HK-2 (cell line): ENCODE measurements around the gene BCL7A.
"Not testable (repeated sequence)": the region's sequence is repeated elsewhere in the genome, so short reads cannot be mapped to it uniquely, and the experiment has no call there.

ENCODE experiments used
- DNase-seq: peaks from one replicate; pipeline ENCODE4 v3.0.0-alpha.2; 2018; ENCODE audit not compliant: unreplicated experiment

BCL7A gene

DNA sequence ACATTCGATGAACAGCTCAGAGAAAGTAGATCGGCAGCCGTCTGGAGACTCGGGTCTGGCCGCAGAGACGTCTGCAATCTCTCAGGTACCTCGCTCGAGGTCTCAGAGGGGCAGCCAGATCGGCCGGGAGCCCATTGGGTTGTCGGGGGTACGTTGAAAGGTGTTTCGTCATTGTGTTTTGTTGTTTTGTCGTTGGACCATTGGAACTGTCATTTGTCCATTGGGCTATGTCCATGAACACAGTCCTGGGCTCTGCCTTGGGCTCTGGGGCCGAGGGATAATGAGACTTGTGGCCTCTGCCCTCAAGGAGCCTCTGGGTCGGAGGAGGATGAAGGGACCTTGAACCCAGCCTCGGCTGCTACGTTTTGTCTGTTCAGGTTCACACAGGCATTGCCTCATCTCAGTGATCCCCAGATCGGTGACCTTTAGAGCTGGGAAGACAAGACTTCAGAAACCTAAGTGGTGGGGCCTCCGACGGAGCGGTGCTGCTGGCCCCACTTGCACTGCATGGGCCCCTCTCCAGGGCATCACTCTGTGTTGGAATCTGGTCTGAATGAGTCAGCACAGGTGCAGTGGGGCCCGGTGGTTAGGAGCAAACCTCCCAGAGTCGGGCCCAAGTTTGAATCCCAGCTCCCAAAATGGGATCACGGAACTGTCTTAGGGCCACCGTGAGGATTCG, 33.3 kb downstream of the BCL7A start:
- DNase-seq = no peak

DNA sequence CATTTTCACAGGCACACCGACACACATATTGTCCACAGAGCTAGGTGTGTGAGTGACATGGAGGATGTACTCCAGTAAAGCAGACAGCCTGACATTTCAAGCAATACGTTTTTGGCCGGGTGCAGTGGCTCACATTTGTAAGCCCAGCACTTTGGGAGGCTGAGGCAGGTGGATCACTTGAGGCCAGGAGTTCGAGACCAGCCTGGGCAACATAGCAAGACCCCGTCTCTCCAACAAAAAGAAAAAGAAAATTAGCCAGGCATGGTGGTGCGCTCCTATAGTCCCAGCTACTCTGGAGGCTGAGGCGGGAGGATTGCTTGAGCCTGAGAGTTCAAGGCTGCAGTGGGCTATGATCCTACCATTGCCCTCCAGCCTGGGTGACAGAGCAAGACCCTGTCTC, 34.7 kb downstream of the BCL7A start:
- not testable (repeated sequence) for DNase-seq

DNA sequence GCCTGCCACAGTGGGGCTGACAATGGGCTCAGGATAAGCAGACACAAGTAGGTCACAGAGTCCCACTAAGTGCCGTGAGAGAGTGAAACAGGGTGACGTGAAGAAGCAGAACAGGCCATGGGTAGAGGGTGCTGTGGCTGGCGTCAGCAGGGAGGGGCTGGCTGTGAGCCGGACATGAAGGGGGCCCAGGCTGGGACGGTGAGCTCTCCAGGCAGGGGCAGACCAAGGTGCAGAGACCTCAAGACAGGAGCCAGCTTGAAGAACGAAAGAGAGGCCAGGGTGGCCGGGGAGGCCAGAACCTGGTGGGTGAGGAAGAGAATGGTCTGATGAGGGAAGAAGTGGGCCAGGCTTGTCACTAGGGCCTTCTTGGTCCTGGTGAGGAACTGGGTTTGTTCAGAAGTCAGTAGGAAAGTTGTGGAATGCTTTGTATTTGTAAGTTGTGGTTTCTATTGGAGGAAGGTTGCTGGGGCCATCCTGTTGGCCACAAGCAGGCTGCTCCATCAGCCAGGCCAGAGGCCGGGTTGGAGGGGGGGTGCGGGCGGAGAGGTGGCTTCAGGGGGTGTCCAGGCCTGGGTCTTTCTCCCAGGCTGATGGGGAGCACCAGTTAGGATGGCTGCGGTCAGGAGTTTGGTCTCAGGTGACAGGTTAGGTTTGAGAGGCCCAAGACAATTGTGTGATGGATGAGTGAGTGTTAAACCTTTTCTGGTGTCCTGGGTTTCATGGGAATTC, 35.5 kb downstream of the BCL7A start:
- DNase-seq = no peak

DNA sequence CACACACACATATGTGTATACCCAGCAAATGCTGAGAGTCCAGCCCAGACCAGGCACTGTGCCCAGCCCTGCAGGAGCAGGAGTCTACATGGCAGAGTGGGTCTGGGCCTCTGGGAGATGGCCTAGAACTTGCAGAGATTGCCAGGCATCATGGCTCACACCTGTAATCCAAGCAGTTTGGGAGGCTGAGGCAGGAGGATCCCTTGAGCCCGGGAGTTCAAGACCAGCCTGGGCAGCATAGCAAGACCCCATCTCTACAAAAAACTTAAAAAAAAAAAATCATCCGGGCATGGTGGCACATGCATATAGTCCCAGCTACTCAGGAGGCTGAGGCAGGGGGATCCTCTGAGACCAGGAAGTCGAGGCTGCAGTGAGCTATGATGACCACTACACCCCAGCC, 36.1 kb downstream of the BCL7A start:
- no peak for DNase-seq

DNA sequence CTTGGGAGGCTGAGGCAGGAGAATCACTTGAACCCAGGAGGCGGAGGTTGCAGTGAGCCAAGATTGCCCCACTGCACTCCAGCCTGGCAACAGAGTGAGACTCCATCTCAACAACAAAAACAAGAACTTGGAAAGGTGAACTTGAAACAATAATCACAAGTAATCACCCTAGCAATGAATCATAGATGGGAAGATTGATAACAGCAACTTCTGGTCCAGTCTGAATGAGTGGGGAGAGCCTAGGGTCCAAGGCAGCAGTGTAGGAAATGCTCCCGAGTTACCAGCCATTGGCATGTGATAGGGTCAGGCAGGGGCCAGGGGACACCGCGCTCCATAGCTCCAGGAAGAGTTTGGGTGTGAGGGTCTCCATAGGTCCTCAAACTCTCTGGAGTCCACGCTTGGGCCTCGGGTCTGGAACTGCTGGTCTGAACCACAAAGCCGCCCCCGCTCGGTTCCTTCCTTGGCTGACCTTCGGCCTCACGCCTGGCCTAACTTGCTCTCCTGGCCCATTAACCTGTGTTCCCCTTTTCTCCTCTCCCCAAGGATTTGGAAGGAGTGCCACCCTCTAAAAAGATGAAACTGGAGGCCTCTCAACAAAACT, 37.0 kb downstream of the BCL7A start:
- DNase-seq = no peak

DNA sequence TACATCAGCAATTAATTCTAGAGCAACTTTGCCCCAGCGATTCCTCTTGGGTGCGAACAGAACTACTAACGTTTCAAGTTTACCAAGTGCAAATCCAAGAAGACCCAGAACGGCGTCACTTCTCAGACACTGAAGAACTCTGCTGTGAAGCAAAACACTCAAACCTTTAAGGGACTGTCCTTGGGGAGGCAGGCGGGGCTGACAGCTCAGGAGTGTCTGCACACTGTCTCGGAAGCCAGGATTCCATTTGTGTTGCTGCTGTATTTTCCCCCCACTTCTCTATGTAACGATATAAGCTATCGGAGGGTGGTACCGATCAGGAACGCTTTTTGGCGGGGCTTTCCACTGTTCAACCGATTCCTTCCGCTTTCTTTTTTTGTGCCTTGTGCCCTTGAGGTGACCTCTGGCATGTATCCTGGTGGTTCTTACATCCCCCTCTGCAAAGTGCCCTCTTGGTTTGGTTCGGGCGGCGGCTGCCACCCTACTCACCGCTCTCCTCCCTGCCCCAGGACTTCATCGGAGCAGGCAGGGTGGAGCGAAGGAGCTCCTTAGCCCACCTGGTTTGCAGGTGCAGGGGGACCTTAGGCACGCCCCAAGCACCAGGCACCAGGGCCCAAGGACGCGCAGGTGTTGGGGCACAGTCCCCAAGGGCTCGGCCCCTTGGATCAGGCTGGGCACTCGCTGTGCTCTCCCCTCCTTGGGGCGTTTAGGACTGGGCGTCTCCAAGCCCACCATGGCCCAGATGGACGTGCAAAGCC, 37.7 kb downstream of the BCL7A start:
- DNase-seq = no peak

DNA sequence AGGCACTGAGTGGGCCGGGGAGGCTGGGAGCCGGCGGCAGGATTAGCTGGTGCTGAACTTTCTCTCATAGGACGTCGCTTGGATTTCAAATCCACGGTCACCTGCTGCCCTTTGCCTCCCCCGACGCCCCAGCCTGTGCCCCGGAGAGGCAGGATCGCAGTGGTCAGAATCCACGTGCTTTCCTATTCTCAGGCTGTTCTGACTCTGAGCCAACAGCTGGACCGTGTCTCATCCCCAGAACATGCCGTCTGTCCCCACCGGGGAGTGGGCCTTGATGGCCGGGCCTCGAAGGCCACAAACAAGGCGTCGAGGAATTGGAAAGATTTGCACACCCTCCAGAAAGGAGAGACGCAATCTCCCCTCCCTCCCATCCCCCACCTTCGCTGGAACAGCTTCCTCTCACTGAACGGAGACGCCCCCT, 38.4 kb downstream of the BCL7A start:
- DNase-seq = no peak

DNA sequence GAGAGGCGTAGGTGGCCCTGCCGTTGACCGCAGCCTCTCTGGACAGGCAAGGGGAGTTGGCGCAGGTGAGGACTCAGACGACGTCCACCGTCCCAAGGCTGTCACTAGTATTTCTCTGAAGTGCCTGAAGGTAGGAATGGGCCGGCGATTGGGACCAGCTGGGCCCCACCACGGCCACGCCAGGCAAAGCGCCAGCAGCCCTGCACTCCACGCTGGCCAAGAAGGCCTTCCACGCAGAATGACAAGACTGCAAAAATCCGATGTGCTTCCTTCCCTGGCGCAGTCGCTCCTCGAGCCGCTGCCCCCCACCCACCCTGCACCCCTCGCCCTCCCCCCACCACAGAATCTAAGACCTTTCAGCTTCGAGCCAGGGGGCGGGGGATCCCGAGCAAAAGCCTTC, 39.6 kb downstream of the BCL7A start:
- DNase-seq = no peak

DNA sequence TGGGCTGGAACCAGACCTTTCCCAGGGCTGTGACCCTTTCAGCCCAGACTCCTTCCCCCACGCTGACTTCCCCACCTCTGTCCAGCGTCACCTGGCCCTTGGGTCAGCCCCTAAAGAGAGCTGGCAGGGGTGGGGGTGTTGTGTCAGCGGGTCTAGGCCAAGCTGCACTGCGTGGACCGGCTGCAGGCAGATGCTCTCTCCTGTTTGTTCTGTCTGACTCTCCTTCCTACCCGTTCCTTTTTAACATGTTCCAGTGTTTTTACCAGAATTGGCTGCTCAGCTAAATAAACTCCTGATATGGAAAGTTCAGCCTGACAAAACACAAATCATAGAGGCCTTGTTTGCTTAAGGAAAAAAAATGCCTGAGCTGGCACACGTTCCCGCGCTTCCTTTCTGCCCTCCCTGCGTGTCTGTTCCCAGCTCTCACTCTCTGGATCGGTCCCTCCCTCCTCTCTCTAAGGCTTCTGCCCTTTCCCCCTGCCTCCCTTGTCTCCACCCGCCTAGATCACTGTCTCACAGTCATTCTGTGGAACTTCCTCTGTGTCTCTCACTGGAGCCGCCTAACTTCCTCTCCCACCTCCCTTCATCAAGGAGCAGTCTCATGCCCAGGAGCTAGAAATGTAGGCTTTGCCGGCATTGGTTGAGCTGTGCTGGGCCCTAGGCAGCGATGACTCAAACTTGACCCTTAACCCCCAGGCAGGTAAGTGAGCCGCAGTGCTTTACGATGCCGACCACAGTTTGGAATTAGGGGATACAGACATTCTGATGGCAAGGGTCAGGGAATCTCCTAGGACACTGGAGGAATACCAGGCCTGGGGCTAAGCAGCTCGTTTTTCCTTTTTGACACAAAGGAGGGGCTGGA, 41.4 kb downstream of the BCL7A start:
- DNase-seq = peak; percentile 79

DNA sequence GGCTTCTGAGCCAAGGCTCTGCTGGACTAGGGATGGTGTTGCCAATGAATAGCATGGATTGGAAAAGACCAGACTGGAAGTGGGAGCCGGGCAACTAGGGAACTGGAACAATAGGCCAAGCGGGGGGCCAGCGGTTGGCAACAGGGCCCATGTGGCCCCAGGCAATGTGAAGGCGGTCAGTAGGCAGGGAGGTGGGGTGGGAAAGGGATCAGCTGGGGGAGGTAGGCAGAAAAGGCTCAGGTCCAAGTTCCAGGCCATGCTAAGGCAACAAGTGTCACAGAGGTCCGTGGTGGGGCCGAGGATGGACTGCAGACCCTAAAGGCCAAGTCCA, 42.0 kb downstream of the BCL7A start:
- peak; percentile 69 for DNase-seq

DNA sequence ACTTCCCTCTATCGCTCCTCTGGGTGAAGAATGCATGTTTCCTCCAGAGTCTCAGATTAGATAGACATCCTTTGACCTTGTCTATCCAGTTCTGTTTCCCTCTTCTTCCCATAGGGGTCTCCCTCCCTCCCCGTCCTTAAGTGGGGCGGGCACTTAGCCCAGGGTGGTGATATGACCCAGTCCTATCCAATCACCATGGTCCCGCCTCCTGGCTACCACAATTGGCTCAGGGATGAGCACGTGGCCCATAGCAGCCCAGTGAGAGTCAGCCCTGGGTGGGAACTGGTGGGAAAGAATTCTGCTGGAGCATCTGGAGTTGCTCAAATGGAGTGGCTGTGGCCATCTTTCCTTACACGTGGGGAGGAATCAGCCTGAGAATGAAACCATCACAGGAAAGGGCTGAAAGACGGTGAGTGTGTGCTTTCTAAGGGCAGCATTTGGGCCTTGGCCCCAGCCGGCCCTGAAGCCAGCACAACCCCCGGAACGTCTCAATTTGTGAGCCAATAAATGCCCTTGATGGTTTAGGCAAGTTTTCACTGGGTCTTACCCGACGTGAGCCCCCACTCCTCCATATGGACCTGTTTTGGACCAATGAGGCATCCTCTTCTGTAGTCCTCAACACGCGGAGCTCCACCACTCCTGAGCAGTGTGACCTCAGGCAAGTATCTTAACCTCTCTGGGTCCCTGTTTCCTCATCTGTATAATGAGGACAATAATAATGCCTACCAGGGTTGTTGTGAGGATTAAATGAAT, 42.5 kb downstream of the BCL7A start:
- peak; percentile 98 for DNase-seq

DNA sequence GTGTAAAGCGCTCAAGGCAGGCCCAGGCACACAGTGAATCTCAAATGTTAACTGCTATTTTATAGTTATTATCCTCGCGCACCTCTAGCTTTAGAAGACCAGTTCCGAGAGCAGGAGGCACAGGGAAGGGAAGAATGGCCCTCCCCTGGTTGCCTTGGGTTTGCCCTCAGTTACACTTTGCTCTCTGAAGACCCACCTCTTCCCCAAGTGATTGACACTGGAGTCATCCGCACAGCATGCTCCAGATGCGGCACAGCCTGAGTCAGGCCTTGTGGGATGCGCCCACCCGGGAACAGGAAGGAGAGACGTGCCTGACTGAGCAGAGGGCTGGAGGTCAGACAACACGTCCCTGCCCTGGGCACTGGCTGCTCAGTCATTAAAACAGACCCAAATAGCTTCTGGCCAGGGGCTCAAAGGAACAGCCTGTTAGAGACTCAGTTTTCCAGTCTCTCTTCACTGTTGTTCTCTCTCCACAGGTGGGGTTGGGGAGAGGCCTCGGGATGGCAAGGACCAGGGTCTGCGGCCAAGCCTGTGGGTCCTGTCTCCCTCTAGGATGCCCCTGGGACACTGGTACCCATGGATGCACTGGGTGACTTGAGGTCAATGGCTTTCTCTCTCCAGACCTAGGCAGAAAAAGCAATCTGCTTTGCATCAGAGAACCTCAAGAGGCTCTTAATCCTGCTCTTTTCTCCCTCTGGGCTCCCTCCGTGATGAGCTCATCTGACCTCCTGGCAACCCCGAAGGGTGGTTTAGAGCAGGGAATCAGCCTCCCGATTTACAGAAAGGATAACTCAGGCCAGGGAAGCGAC, 43.3 kb downstream of the BCL7A start:
- DNase-seq = peak; percentile 95

DNA sequence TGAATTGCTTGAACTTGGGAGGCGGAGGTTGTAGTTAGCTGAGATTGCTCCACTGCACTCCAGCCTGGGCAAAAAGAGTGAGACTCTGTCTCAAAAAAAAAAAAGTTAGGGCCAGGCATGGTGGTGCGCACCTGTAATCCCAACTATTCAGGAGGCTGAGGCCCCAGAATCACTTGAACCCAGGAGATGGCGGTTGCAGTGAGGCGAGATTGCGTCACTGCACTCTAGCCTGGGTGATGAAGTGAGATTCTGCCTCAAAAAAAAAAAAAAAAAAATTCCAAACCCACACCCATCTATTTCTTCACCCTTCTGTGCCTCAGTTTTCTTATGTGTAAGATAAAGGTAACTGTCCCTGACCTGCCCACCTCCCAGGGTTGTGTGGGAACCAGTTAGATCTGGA, 45.9 kb downstream of the BCL7A start:
- DNase-seq = no peak

DNA sequence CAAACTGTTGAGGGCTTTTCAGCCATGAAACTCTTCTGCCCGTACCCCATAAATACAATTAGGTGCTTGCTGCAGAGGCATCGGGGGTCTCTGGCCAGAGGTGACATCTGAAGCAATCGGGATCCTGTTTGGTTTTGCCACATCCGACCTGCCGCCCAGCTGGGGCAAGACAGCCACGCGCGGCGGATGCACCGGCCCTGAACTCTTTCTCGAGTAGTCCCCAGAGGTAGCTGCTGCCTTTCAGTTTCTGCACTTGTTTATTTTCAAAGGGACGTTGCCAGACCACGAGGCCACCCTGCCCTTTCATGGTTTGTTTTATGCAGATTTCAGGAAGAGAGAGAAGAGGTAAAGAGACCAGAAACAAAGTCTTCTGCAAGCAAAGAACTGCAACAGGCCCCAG, 46.3 kb downstream of the BCL7A start:
- DNase-seq = no peak

DNA sequence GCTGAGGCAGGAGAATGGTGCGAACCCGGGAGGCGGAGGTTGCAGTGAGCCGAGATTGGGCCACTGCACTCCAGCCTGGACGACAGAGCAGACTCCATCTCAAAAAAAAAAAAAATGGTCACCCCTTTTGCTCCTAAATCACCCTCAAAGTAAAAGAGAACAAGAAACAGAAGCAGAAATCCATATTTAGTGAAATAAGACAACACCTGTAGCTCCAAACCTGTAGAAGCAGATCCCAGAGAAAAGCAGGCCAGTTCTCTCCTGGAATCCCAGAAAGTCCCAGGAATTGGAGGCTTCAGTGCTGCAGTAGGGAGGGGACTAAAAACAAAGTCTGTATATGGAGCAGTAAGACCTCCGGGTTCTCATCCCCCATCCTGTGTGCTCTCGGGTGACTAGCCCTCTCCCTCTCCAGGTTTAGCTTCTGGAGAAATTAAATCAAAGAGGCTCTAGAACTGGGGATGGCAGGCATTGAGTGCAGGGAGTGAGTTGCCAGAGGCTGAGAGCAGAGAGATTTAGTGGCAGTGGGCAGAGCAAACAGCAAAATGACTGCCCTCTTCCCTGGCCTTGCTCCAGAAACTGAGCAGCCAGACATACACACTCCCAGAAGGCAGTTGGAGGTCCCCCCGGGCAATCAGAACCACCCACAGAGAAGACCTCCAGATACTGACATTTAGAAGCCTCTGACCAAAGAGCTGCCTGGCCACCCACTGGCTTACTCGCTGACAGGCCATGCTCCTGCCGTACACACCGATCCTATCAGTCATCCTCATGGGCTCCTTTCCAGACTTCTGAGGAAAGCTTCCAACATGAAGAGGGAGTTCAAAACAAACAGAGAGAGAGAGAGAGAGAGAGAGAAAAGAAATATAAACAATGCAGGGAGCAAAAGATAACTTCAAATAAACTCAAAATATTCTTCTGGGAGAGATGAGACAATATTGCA, 50.6 kb downstream of the BCL7A start:
- DNase-seq = peak; percentile 59

DNA sequence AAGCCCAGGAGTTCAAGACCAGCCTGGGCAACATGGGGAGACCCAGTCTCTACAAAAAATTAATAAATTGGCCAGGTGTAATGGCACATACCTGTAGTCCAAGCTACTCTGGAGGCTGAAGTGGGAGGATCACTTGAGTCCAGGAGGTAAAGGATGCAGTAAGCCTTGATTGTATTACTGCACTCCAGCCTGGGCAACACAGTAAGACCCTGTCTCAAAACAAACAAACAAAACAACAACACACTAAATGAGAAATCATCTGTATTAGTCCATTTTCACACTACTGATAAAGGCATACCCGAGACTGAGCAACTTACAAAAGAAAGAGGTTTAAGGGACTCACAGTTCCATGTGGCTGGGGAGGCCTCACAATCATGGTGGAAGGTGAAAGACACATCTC, 52.1 kb downstream of the BCL7A start:
- DNase-seq = no peak

DNA sequence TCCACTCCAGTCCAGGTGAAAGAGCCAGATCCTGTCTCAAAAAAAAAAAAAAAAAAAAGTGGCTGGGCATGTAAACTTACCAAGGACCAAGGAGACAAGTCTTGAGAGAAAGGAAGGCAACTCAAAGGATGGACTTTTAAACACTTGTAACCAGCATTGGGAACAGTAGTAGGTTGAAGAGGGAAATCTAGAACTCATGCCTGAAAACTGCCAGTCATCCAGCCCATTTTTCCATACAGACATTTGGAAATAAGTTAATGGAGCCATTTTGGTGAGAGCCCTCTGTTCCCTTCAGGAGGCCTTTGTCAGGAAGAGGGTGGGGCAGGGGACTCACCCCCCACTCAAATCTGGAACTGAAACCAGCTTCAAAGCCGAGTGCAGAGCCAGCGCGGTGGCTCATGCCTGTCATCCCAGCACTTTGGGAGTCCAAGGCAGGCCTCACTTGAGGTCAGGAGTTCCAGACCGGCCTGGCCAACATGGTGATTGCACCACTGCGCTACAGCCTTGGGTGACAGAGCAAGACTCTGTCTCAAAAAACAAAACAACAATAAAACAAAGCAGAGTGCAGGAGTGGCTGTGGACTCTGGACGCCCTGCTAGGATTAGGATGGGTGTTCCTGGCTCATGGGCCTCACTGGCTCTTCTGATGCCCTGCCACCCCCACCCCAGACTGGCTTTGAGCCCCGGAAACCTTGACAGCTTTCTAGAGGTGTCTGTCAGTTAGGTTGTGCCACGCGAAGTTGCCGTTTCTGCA, 55.2 kb downstream of the BCL7A start:
- DNase-seq = no peak
